GM23248 (cell line): Measurements from ENCODE around the gene RAC2.

ENCODE experiments used
- EZH2 ChIP-seq: fragments of 200-600 bp; sonication (generic); IDR thresholded peaks from 2 replicates; pipeline ENCODE4 v1.6.1; 2018; ENCODE audit warnings: antibody characterized with exemption, mild to moderate bottlenecking; ENCODE audit not compliant: insufficient read depth, poor library complexity, severe bottlenecking
- EZH2phosphoT487 ChIP-seq: fragments of 200-600 bp; sonication (generic); IDR thresholded peaks from 2 replicates; pipeline ENCODE4 v1.6.1; 2018; ENCODE audit warnings: antibody characterized with exemption, moderate library complexity, mild to moderate bottlenecking, low read depth; ENCODE audit not compliant: insufficient read depth

DNA sequence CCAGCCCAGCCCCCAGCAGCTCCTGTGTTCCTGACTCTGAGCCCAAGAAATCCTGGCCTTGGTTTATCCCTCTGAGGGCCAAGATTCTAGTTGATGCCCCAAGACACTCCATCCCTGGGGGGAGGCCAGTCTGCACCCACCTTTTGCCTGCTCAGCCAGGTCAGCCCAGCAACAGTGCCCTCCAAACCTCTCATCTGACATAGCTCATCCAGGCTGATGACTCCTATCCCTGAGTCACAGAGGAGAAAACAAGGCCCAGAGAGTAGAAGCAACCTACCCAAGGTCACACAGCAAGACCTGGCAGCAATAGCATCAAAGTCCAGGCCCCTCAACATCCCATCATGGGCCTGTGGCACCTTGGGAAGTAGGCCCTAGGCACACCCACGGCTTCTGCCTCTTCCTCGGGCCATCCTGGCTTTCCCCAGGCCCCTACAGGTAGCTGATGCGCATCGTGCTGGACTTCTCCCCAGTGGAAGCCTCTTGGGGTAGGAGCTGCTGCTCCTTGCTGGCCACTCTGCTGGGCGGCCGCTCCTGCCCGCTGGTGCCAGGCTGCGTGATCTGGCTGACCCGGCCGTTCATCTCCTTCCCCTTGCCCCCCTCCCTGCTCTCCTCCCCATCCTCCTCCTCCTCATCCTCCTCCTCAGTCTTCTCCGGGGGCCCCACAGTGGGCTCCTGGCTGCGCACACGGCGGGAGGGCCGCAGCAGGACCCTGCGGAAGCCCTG is 37.8 kb downstream of the RAC2 start:
- TF ChIP-seq EZH2phosphoT487 (no peak), EZH2 (no peak)
